Right atrium auricular region (tissue), 2 donors: ENCODE measurements around the gene CUX1. TPM values are rescaled to one million over a fixed set of nuclear protein-coding genes. Genes with fewer than 3 reads are reported as not detected.
"Not testable (repeated sequence)": the region's sequence is repeated elsewhere in the genome, so short reads cannot be mapped to it uniquely, and the experiment has no call there.

Experiments
- DNase-seq: peaks from one replicate; pipeline ENCODE4 v3.0.0-alpha.2; 2019; ENCODE audit warnings: low spot score
- H3K27ac ChIP-seq, 2 donors: fragments of 200-600 bp; sonication (generic); 1 replicate in 1 of 2; 2 replicates in 1 of 2; pipeline ENCODE4 v1.5.1; 2016 to 2019
- H3K27me3 ChIP-seq, 2 donors: fragments of 200-600 bp; sonication (generic); one replicate each; pipeline versions ENCODE4 v1.5.1 to v1.6.0; 2017 to 2019
- H3K36me3 ChIP-seq: fragments of 200-600 bp; sonication (generic); one replicate; pipeline ENCODE4 v1.5.1; 2016
- H3K4me1 ChIP-seq, 2 donors: fragments of 200-600 bp; sonication (generic); one replicate each; pipeline versions ENCODE4 v1.5.1 to v1.6.0; 2017 to 2019
- H3K4me3 ChIP-seq, 2 donors: fragments of 200-600 bp; sonication (generic); 1 replicate in 1 of 2; 2 replicates in 1 of 2; pipeline ENCODE4 v1.5.1; 2017 to 2019; ENCODE audit warnings: mild to moderate bottlenecking in 1 of 2, moderate library complexity in 1 of 2
- H3K9me3 ChIP-seq, 2 donors: fragments of 200-600 bp; sonication (generic); one replicate each; pipeline ENCODE4 v1.5.1; 2019
- CTCF ChIP-seq, 2 donors: fragments of 200-600 bp; sonication (generic); IDR thresholded peaks; one replicate each; pipeline ENCODE4 v1.5.1; 2019; ENCODE audit warnings: antibody characterized with exemption in 2 of 2
- total RNA-seq, 2 donors: library from RNA; depleted of rRNA; stranded (reverse); fragments of >200 nt; gene quantifications; one replicate each; pipeline ENCODE4 v1.1.0, GENCODE V29; 2016

The CUX1 gene
- total RNA-seq, 2 donors from 2014 or later: 71.1 to 94.4 TPM

GRCh38 chr7:102180727-102181126, 363.3 kb downstream of the CUX1 start:
- Histone ChIP-seq H3K4me3 (no peak overlapping the region), H3K27me3 (no peaks in the 10 kb centered on the region), H3K9me3 (no peaks in the 10 kb centered on the region), H3K27ac (no peak overlapping the region), H3K4me1 (no peaks in the 10 kb centered on the region), H3K36me3 (peaks cover 34% of the 10 kb centered on the region)
- no peak for DNase-seq
- no peak for TF ChIP-seq CTCF (IDR thresholded peaks at IDR 0.05)

- H3K9me3 ChIP-seq: no peaks in the 10 kb centered on the region
- H3K27me3 ChIP-seq: no peaks in the 10 kb centered on the region
- TF ChIP-seq CTCF (IDR thresholded peaks at IDR 0.05): no peak
- no peaks in the 10 kb centered on the region for H3K4me1 ChIP-seq
- H3K4me3 ChIP-seq: no peak overlapping the region
- DNase-seq: no peak
- H3K27ac ChIP-seq: no peak overlapping the region
- peaks cover 40% of the 10 kb centered on the region for H3K36me3 ChIP-seq
These were observed 364.1 kb downstream of the CUX1 start for GRCh38 chr7:102181517-102181916.

- H3K36me3 ChIP-seq: peaks cover 40% of the 10 kb centered on the region
- no peaks in the 10 kb centered on the region for H3K27me3 ChIP-seq
- H3K27ac ChIP-seq: no peak overlapping the region
- H3K4me1 ChIP-seq: no peaks in the 10 kb centered on the region
- DNase-seq: no peak
- TF ChIP-seq CTCF (IDR thresholded peaks at IDR 0.05): no peak
- no peaks in the 10 kb centered on the region for H3K9me3 ChIP-seq
- no peak overlapping the region for H3K4me3 ChIP-seq
These were observed 364.6 kb downstream of the CUX1 start for GRCh38 chr7:102182016-102182415.

GRCh38 chr7:102183848-102184247, 366.4 kb downstream of the CUX1 start:
- H3K4me1 ChIP-seq, H3K9me3 ChIP-seq, H3K27me3 ChIP-seq, DNase-seq, H3K4me3 ChIP-seq, H3K27ac ChIP-seq: not testable (repeated sequence)
- H3K36me3 ChIP-seq: peaks cover 34% of the 10 kb centered on the region

- no peak overlapping the region for H3K4me3 ChIP-seq
- peaks cover 32% of the 10 kb centered on the region for H3K36me3 ChIP-seq
These were observed 366.9 kb downstream of the CUX1 start for GRCh38 chr7:102184303-102184702.

GRCh38 chr7:102185796-102186195, 368.4 kb downstream of the CUX1 start:
- no peak for TF ChIP-seq CTCF (IDR thresholded peaks at IDR 0.05)
- DNase-seq: no peak
- Histone ChIP-seq H3K9me3 (no peaks in the 10 kb centered on the region), H3K27me3 (no peaks in the 10 kb centered on the region), H3K27ac (no peak overlapping the region), H3K36me3 (peaks cover 33% of the 10 kb centered on the region), H3K4me3 (no peak overlapping the region), H3K4me1 (peaks cover 0 to 3% of the 10 kb centered on the region in 2 donors)

More at GRCh38 chr7:102184303-102184702, 366.9 kb downstream of the CUX1 start:
- no peaks in the 10 kb centered on the region for H3K9me3 ChIP-seq
- no peak for DNase-seq
- H3K4me1 ChIP-seq: no peaks in the 10 kb centered on the region
- no peak overlapping the region for H3K27ac ChIP-seq
- TF ChIP-seq CTCF (IDR thresholded peaks at IDR 0.05): no peak
- H3K27me3 ChIP-seq: no peaks in the 10 kb centered on the region
